IPS-20b (cell line): Measurements from ENCODE around the gene TMEM255B.
"Not testable (repeated sequence)": the region's sequence is repeated elsewhere in the genome, so short reads cannot be mapped to it uniquely, and the experiment has no call there.

ENCODE experiments used
- H3K27ac ChIP-seq: one replicate; pipeline ENCODE4 v1.5.1; 2013; ENCODE audit warnings: low read length
- H3K27me3 ChIP-seq: 2 replicates; pipeline ENCODE4 v1.6.1; 2013; ENCODE audit warnings: mild to moderate bottlenecking, low read length, inconsistent platforms; ENCODE audit not compliant: insufficient read depth
- H3K36me3 ChIP-seq: 2 replicates; pipeline ENCODE4 v1.6.1; 2013; ENCODE audit warnings: low read depth, mild to moderate bottlenecking, inconsistent platforms, low read length, moderate library complexity; ENCODE audit not compliant: insufficient read depth
- H3K4me1 ChIP-seq: 2 replicates; pipeline ENCODE4 v1.6.1; 2013; ENCODE audit warnings: mild to moderate bottlenecking, control low read depth, inconsistent platforms, low read length, moderate library complexity; ENCODE audit not compliant: insufficient read depth
- H3K4me3 ChIP-seq: 2 replicates; pipeline ENCODE4 v1.5.1; 2013; ENCODE audit warnings: mild to moderate bottlenecking, low read length, inconsistent platforms
- H3K9ac ChIP-seq: 2 replicates; pipeline ENCODE4 v1.6.1; 2013; ENCODE audit warnings: low read depth, mild to moderate bottlenecking, inconsistent platforms, low read length, moderate library complexity
- H3K9me3 ChIP-seq: 2 replicates; pipeline ENCODE4 v1.6.1; 2013; ENCODE audit warnings: mild to moderate bottlenecking, low read depth, low read length, inconsistent platforms; ENCODE audit not compliant: insufficient read depth

The TMEM255B gene

DNA sequence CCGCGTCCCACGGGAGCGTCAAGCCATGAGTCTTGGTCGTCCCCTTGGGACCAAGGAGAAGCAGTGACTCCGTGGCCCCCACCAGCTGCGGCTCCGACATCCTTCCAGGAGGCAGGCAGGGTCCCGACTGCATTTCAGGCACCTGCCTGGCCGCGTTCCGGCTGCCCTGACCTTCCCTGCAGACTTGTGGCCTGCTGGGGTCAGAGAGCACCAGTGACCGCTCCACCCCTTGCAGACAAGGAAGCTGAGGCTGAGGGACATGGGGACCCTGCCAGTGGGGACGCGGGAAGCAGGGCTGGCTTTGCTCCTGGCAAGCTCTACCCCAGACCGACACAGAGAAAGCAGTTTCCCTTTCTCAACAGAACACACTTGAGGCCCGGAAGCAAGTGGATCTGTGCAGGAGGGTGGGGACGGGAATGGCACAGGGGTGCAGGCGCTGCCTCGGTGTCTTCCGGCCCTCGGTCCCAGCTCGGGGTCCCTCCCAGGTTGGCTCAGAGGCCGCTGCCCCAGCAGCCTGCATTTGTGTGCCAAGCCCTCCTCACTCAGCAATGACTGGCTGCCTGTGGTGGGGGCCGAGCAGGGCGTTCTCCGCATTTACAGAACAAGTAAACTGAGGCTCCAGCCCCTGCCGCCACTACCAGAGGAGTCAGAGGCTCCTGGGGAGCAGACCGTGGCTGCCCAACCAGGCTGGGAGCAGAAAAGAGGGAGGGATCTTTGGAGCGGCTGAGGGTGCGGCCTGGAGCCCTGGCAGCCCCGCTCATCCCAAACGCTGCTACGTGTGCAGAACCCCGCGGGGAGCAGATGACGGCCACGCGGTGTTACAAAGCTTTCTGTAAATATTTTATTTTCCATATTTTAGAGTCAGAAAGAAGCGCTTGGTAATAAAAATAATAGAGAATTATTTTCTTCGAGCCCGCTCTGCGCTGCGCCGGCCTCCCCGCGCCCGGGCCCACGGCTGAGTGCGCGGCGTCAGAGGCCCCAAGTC, 61.0 kb downstream of the TMEM255B start:
- no peaks in the 10 kb centered on the region for H3K36me3 ChIP-seq
- no peaks in the 10 kb centered on the region for H3K9me3 ChIP-seq
- no peak overlapping the region for H3K27ac ChIP-seq
- no peak overlapping the region for H3K9ac ChIP-seq
- no peaks in the 10 kb centered on the region for H3K27me3 ChIP-seq
- no peaks in the 10 kb centered on the region for H3K4me1 ChIP-seq
- no peak overlapping the region for H3K4me3 ChIP-seq

GRCh38 chr13:113820813-113821651, 62.0 kb downstream of the TMEM255B start:
- Histone ChIP-seq H3K27ac (no peak overlapping the region), H3K36me3 (0 out of 2 replicates have a peak, but pooled peaks cover 3% of the 10 kb centered on the region), H3K9me3 (no peaks in the 10 kb centered on the region), H3K9ac (no peak overlapping the region), H3K4me3 (no peak overlapping the region), H3K27me3 (no peaks in the 10 kb centered on the region), H3K4me1 (no peaks in the 10 kb centered on the region)

DNA sequence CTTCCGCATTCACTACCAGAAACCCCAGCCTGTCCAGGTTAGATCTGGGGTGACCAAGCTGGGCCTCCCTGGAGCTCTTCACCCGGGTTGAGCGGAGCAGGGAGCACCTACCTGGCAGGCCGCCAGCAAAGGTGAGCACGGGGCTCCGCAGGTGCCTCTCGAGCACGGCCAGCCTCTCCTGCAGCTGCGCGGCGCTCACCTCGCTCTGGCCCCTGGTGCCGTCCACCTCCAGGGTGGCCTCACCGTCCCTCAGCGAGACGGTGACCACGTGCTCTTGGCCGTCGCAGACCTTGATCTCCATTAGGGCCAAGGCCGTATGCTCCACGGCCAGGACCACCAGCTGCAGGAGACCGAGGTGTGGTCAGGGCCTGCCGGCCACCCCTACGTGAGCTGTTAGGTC, 62.8 kb downstream of the TMEM255B start:
- Histone ChIP-seq H3K27ac (no peak overlapping the region), H3K9ac (no peak overlapping the region), H3K4me3 (no peak overlapping the region), H3K4me1 (no peaks in the 10 kb centered on the region), H3K9me3 (no peaks in the 10 kb centered on the region), H3K27me3 (no peaks in the 10 kb centered on the region), H3K36me3 (0 out of 2 replicates have a peak, but pooled peaks cover 3% of the 10 kb centered on the region)

DNA sequence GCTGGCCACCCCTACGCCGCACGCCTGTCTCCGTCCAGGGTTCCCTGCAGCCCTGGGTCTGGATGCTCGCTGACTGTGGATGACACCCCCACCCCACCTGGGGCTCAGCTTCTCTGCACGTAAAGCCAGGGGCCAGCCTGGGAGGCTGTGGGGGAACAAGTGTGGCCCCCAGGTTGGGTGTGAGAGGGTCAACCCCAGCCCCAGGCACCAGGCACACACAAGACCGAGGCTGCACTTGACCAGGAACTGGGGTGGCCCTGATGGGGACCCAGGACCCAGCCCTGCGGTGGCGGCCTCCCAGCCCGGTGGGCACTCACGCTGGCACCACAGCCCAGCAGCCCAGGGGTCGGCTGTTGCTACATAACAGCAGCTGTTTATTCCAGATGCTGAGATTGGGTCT, 63.2 kb downstream of the TMEM255B start:
- no peaks in the 10 kb centered on the region for H3K9me3 ChIP-seq
- H3K9ac ChIP-seq = no peak overlapping the region
- H3K27ac ChIP-seq = no peak overlapping the region
- no peaks in the 10 kb centered on the region for H3K27me3 ChIP-seq
- no peak overlapping the region for H3K4me3 ChIP-seq
- no peaks in the 10 kb centered on the region for H3K4me1 ChIP-seq
- 0 out of 2 replicates have a peak, but pooled peaks cover 7% of the 10 kb centered on the region for H3K36me3 ChIP-seq

- Histone ChIP-seq H3K9me3 (no peaks in the 10 kb centered on the region), H3K27ac (no peak overlapping the region), H3K36me3 (0 out of 2 replicates have a peak, but pooled peaks cover 9% of the 10 kb centered on the region), H3K4me1 (no peaks in the 10 kb centered on the region), H3K9ac (no peak overlapping the region), H3K4me3 (no peak overlapping the region), H3K27me3 (no peaks in the 10 kb centered on the region)
Observed at GRCh38 chr13:113822956-113823744, 64.1 kb downstream of the TMEM255B start.

DNA sequence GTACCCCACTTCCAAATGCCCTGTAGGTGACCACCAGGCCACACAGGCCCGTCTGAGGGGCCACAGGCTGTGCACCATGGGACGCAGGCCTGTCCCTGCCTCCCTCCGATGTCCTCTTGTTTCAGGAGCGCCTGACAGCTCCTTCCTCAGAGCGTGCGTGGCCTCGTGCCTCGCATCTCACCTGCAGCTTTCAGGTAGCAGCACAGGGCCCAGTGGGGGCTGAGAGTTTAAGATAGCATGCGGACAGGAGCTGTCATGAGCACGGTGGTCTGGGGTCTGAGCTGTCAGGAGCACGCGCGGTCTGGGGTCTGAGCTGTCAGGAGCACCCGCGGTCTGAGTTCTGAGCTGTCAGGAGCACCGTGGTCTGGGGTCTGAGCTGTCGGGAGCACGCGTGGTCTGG, 64.7 kb downstream of the TMEM255B start:
- Histone ChIP-seq H3K27ac (no peak overlapping the region), H3K36me3 (peaks cover 14% of the 10 kb centered on the region; the same call in 1 of the 2 replicates), H3K4me1 (no peaks in the 10 kb centered on the region), H3K27me3 (no peaks in the 10 kb centered on the region), H3K4me3 (no peak overlapping the region), H3K9ac (no peak overlapping the region), H3K9me3 (no peaks in the 10 kb centered on the region)

DNA sequence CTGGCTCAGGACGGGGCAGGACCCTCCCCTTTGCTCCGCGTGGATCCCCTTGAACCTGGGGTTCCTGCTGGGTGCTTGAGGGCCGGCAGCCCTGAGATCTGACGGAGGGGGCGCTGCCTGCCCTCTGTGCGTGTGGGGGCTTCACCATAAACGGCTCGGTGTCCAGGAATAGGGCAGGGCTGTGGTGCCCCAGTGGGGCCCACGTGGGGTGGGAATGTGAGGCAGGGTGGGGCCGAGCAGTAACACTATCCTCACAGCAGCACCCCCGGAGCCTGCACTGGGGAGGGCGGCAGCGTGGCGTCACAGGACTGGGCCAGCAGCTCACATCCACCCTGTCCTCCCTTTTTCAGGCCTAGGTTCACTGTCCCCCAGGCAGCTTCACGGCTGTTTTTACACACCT, 66.8 kb downstream of the TMEM255B start:
- H3K36me3 ChIP-seq = peaks cover 14% of the 10 kb centered on the region; the same call in 1 of the 2 replicates
- no peaks in the 10 kb centered on the region for H3K9me3 ChIP-seq
- H3K4me1 ChIP-seq = no peaks in the 10 kb centered on the region
- no peak overlapping the region for H3K27ac ChIP-seq
- H3K4me3 ChIP-seq = no peak overlapping the region
- H3K9ac ChIP-seq = no peak overlapping the region
- no peaks in the 10 kb centered on the region for H3K27me3 ChIP-seq

DNA sequence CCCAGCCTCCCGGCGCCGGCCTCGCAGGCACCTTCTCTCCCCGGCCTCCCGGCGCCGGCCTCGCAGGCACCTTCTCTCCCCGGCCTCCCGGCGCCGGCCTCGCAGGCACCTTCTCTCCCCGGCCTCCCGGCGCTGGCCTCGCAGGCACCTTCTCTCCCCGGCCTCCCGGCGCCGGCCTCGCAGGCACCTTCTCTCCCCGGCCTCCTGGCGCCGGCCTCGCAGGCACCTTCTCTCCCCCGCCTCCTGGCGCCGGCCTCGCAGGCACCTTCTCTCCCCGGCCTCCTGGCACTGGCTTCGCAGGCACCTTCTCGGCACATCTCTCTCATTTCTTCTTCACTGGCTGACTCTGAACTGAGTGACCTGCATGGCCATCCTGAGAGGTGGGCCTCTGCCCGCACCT, 67.4 kb downstream of the TMEM255B start:
- H3K27me3 ChIP-seq, H3K4me1 ChIP-seq, H3K4me3 ChIP-seq, H3K9me3 ChIP-seq, H3K9ac ChIP-seq, H3K27ac ChIP-seq: not testable (repeated sequence)
- H3K36me3 ChIP-seq = peaks cover 14% of the 10 kb centered on the region; the same call in 1 of the 2 replicates

DNA sequence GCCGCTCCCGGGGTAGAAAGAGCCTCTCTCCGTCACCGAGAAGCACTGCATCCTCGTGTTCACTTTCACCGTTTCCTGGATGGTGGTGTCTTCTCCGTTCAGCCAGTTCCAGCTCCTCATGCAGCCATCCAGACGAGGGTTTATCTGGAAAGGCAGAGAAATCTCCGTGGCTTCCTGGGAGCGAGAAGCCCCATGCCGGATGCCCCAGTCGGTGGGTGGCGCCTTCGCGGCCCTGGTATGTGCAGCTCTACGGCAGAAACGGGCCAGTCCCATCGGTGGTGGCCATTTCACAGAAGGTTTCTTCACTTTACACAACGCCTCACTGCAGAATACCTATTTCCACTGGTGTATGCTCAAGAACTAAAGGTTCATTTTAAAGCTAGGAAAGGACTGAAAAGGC, 68.0 kb downstream of the TMEM255B start:
- Histone ChIP-seq H3K27me3 (no peaks in the 10 kb centered on the region), H3K9ac (no peak overlapping the region), H3K36me3 (peaks cover 14% of the 10 kb centered on the region; the same call in 1 of the 2 replicates), H3K9me3 (no peaks in the 10 kb centered on the region), H3K4me1 (no peaks in the 10 kb centered on the region), H3K4me3 (no peak overlapping the region), H3K27ac (no peak overlapping the region)

DNA sequence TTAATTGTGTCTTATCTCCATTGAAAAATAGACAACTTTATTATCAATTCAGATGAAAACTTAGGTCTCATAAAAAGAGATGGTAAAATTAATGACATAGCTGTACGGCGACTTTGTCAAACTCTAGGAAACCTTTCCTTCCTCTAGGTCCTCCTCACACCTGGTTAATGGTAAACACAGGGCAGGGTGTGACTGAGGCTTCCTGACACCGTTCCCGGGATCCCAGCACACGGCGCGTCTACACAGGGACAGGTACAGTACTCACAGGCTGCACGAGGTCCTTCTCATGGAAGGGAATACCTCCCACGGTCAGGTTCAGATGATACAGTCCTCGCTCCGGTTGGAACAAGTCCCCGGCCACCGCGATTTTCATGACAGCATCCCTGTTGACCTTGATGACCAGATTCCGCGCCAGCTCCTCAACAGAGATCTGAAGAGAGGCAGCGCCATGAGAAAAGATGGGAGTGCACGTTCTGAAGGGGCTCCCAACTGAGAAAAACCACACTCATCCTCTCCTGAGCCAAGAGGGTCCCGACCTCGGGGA, 69.3 kb downstream of the TMEM255B start:
- H3K9me3 ChIP-seq = no peaks in the 10 kb centered on the region
- H3K4me3 ChIP-seq = no peak overlapping the region
- H3K27me3 ChIP-seq = no peaks in the 10 kb centered on the region
- H3K36me3 ChIP-seq = peaks cover 15% of the 10 kb centered on the region; the same call in 1 of the 2 replicates
- no peak overlapping the region for H3K27ac ChIP-seq
- no peaks in the 10 kb centered on the region for H3K4me1 ChIP-seq
- no peak overlapping the region for H3K9ac ChIP-seq

DNA sequence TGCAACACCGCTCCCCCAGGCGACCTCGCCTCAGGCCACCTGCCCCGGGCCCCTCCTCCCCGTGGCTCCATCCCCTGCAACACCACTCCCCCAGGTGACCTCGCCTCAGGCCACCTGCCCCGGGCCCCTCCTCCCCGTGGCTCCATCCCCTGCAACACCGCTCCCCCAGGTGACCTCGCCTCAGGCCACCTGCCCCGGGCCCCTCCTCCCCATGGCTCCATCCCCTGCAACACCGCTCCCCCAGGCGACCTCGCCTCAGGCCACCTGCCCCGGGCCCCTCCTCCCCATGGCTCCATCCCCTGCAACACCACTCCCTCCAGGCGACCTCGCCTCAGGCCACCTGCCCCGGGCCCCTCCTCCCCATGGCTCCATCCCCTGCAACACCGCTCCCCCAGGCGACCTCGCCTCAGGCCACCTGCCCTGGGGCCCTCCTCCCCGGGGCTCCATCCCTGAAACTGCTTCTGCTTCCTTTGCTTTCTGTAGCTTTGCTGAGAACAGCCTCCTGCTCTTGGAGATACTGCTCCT, 71.5 kb downstream of the TMEM255B start:
- not testable (repeated sequence) for H3K4me3 ChIP-seq, H3K27me3 ChIP-seq, H3K9ac ChIP-seq, H3K4me1 ChIP-seq, H3K9me3 ChIP-seq, H3K27ac ChIP-seq
- H3K36me3 ChIP-seq = peaks cover 22% of the 10 kb centered on the region; the same call in 1 of the 2 replicates
